Astrocyte of the cerebellum (primary cell): Measurements from ENCODE around the gene ST8SIA4.
A peak's percentile ranks its signal among the peaks of the same experiment; 100 is the strongest.

ENCODE experiments used
- DNase-seq: peaks from one replicate; pipeline ENCODE4 v3.0.0-alpha.2; 2011; ENCODE audit warnings: low read depth
- H3K4me3 ChIP-seq: 2 replicates; pipeline ENCODE4 v1.5.1; 2011; ENCODE audit warnings: mild to moderate bottlenecking, low read depth, low read length, moderate library complexity
- in situ Hi-C: cut with HindIII; loops from 2 replicates; pipeline ENCODE4 v1.10.0; 2017; ENCODE audit warnings: low sequenced_read_pairs
- TF ChIP-seq, protein P1 (sequence below): IDR thresholded peaks from 2 replicates; pipeline ENCODE4 v1.5.1; 2012; ENCODE audit warnings: low read length, low read depth, moderate library complexity, mild to moderate bottlenecking; ENCODE audit errors: missing control alignments

Gene ST8SIA4

DNA sequence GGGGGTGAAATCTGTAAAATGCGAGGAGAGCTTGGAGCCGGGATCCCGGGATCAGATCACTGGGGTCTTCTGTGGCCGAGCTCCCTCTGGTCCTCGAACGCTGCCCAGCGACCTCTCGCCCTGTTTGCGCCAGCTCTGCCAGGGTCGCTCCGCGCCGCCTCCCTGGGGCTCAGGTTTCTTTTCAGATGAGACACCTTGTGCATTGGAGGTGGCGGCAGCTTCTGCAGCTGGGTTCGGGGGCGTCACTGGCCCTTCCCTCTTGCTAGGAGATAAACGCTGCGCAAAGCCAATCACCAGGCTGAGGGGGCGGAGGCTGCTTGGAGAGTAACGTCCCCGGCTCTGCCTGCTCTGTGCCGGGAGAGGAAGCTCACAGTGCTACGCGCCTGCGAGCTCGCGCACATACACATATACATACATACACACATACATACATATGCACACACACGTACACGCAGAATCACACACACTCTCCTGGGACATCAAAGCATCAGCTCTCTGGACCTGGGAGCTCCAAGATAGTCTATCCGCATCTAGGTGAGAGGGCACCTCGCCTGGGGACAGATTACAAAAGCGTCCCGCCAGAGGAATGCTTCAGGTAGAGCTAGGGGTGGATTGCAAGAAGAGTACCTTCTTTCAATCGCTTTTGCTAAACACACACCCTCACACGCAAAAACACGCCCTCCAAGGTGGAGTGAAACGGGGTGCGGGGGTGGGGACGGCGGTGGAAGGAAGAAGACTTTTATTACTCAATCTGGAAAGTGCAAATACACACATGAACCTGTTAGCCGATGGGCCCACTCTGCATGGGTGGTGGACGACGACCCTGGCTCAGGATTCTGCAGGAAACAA lies at the start of gene ST8SIA4:
TSS of gene ST8SIA4 (minus strand) at position 244 of the 849 bp plus-strand sequence. CDS start 327 bp downstream, outside the sequence.
- in situ Hi-C loops: no loop called here

GRCh38 chr5:100950985-100951384 lies 47.9 kb upstream of the ST8SIA4 start:
- TF ChIP-seq, protein P1, sequence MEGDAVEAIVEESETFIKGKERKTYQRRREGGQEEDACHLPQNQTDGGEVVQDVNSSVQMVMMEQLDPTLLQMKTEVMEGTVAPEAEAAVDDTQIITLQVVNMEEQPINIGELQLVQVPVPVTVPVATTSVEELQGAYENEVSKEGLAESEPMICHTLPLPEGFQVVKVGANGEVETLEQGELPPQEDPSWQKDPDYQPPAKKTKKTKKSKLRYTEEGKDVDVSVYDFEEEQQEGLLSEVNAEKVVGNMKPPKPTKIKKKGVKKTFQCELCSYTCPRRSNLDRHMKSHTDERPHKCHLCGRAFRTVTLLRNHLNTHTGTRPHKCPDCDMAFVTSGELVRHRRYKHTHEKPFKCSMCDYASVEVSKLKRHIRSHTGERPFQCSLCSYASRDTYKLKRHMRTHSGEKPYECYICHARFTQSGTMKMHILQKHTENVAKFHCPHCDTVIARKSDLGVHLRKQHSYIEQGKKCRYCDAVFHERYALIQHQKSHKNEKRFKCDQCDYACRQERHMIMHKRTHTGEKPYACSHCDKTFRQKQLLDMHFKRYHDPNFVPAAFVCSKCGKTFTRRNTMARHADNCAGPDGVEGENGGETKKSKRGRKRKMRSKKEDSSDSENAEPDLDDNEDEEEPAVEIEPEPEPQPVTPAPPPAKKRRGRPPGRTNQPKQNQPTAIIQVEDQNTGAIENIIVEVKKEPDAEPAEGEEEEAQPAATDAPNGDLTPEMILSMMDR: no peak
- in situ Hi-C loops: no loop called here
- no peak for DNase-seq
- H3K4me3 ChIP-seq: no peak overlapping the region

More for the DNA sequence above, at the start of gene ST8SIA4:
- peak within 1 kb of the TSS; percentile 74 for H3K4me3 ChIP-seq
- peak; percentile 39 for DNase-seq
- TF ChIP-seq, protein P1: no peak

- TF ChIP-seq, protein P1: no peak
- in situ Hi-C loops: no loop called here
These were observed 10.2 kb upstream of the ST8SIA4 start for GRCh38 chr5:100913298-100913697.

GRCh38 chr5:100909034-100909433 lies 6.0 kb upstream of the ST8SIA4 start:
- DNase-seq: no peak
- TF ChIP-seq, protein P1: no peak
- no peak overlapping the region for H3K4me3 ChIP-seq
- in situ Hi-C loops: no loop called here

More at GRCh38 chr5:100913298-100913697, 10.2 kb upstream of the ST8SIA4 start:
- no peak overlapping the region for H3K4me3 ChIP-seq
- DNase-seq: no peak

DNA sequence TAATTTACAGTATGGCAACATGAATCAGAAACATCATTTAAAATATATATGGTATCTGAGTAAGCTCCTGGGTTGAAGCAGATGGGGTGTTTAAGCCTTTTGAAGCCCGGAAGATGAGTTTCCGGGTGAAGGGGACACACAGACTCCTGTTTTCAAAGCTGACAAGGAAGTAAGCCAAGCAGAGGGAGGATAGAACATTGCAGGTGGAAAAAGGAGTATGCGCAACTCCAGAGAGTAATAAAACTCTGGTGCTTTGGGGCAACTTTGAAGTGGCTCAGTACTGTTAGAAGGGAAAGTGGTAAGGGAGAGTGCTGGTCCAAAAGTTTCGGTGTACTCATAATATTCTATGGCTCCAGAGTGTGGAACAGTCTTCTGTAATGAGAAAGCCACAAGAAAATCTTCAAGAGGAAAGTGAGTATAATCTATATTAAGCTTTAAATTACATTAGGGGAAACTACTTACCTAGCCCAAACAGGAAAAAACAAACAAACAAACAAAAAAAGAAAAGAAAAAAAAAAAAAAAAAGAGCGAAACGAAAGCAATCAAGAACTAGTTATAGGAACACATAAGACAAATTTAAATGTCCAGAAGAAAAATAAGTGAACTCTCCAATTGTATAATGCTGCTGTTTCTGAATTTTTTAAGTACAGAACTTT lies 2.3 kb upstream of the ST8SIA4 start:
- DNase-seq: no peak
- TF ChIP-seq, protein P1: no peak
- in situ Hi-C loops: no loop called here
- H3K4me3 ChIP-seq: no peak overlapping the region

GRCh38 chr5:100904259-100904861 lies 1.3 kb upstream of the ST8SIA4 start:
- no peak for DNase-seq
- in situ Hi-C loops: no loop called here
- TF ChIP-seq, protein P1: no peak
- peak overlapping the region; percentile 74 for H3K4me3 ChIP-seq
